ENCODE data around the gene CGB7. TPM values are rescaled to one million over a fixed set of nuclear protein-coding genes. Genes with fewer than 3 reads are reported as not detected.
"Not testable (repeated sequence)": the region's sequence is repeated elsewhere in the genome, so short reads cannot be mapped to it uniquely, and the experiment has no call there.

Gene CGB7
- polyA plus RNA-seq, 4 donors, result 0.79 to 1.9 (median 1.3) TPM

GRCh38 chr19:49074869-49075268 lies 17.3 kb upstream of the CGB7 start:
- not testable (repeated sequence) for DNase-seq (ENCODE audit: low read depth in 4 of 4, low spot score in 3 of 4)

GRCh38 chr19:49073514-49074378 lies 16.2 kb upstream of the CGB7 start:
- no peak for DNase-seq (ENCODE audit: low read depth in 4 of 4, low spot score in 3 of 4)

GRCh38 chr19:49071860-49072547 lies 14.5 kb upstream of the CGB7 start:
- no peak for DNase-seq (ENCODE audit: low read depth in 4 of 4, low spot score in 3 of 4)

- no peak for DNase-seq (ENCODE audit: low read depth in 4 of 4, low spot score in 3 of 4)
These were observed 12.9 kb upstream of the CGB7 start for GRCh38 chr19:49070416-49070815.

- DNase-seq (ENCODE audit: low read depth in 4 of 4, low spot score in 3 of 4), result no peak
These were observed 11.5 kb upstream of the CGB7 start for GRCh38 chr19:49069026-49069425.

GRCh38 chr19:49067554-49067953 lies 10.0 kb upstream of the CGB7 start:
- no peak for DNase-seq (ENCODE audit: low read depth in 4 of 4, low spot score in 3 of 4)

GRCh38 chr19:49065905-49066512 lies 8.5 kb upstream of the CGB7 start:
- DNase-seq (ENCODE audit: low read depth in 4 of 4, low spot score in 3 of 4), result no peak

- no peak for DNase-seq (ENCODE audit: low read depth in 4 of 4, low spot score in 3 of 4)
These were observed 7.4 kb upstream of the CGB7 start, which contains the start of gene NTF4 for GRCh38 chr19:49064768-49065611. Gene NTF4 (minus strand): TSS chr19:49064818. CDS start chr19:49061997, 2,821 bp downstream.

GRCh38 chr19:49064029-49064629 lies 6.6 kb upstream of the CGB7 start:
- no peak for DNase-seq (ENCODE audit: low read depth in 4 of 4, low spot score in 3 of 4)

GRCh38 chr19:49061445-49061844 lies 3.9 kb upstream of the CGB7 start:
- no peak for DNase-seq (ENCODE audit: low read depth in 4 of 4, low spot score in 3 of 4)

- DNase-seq (ENCODE audit: low read depth in 4 of 4, low spot score in 3 of 4), result no peak
These were observed 3.5 kb upstream of the CGB7 start for GRCh38 chr19:49061000-49061399.

- no peak for DNase-seq (ENCODE audit: low read depth in 4 of 4, low spot score in 3 of 4)
These were observed 1.5 kb upstream of the CGB7 start for GRCh38 chr19:49059053-49059452.

- no peak for DNase-seq (ENCODE audit: low read depth in 4 of 4, low spot score in 3 of 4)
These were observed 1.0 kb upstream of the CGB7 start for GRCh38 chr19:49058562-49058961.

- not testable (repeated sequence) for DNase-seq (ENCODE audit: low read depth in 4 of 4, low spot score in 3 of 4)
These were observed 500 bp downstream of the CGB7 start for GRCh38 chr19:49056902-49057596.

GRCh38 chr19:49056101-49056901 lies 1.2 kb downstream of the CGB7 start:
- no peak for DNase-seq (ENCODE audit: low read depth in 4 of 4, low spot score in 3 of 4)

- not testable (repeated sequence) for DNase-seq (ENCODE audit: low read depth in 4 of 4, low spot score in 3 of 4)
These were observed 7.0 kb downstream of the CGB7 start for GRCh38 chr19:49050376-49051033.

- DNase-seq (ENCODE audit: low read depth in 4 of 4, low spot score in 3 of 4), result not testable (repeated sequence)
These were observed 7.7 kb downstream of the CGB7 start for GRCh38 chr19:49049834-49050233.

- DNase-seq (ENCODE audit: low read depth in 4 of 4, low spot score in 3 of 4), result not testable (repeated sequence)
These were observed 8.5 kb downstream of the CGB7 start, which contains the start of gene CGB8 for GRCh38 chr19:49049011-49049410. Gene CGB8 (minus strand): TSS chr19:49049111. CDS start chr19:49048739, 372 bp downstream.

All from right renal pelvis (tissue), 4 donors.